ENCODE results near the gene CMAS. TPM values are rescaled to one million over a fixed set of nuclear protein-coding genes. Genes with fewer than 3 reads are reported as not detected.

Gene CMAS
- total and polyA plus RNA-seq, 2 experiments from 2014 or later, result 61.2 to 118 TPM

GRCh38 chr12:22100958-22101748 lies 55.1 kb downstream of the CMAS start:
- no peak for TF ChIP-seq ETS1 (IDR thresholded peaks at IDR 0.05)
- TF ChIP-seq EZH2phosphoT487 (IDR thresholded peaks at IDR 0.05; ENCODE audit: unreplicated experiment), result no peak
- TF ChIP-seq CREB1 (CRISPR knock-in tag; IDR thresholded peaks at IDR 0.05; ENCODE audit: low read depth), result no peak
- TF ChIP-seq ZNF114 (CRISPR knock-in tag; IDR thresholded peaks at IDR 0.05), result no peak
- no peak for TF ChIP-seq REST (IDR thresholded peaks at IDR 0.05; ENCODE audit: unreplicated experiment)
- TF ChIP-seq CTCF (conservative IDR thresholded peaks at IDR 0.05; ENCODE audit: low read depth in 2 of 2), result peak; percentile 73 to 88
- no peaks in the 10 kb centered on the region for H3K36me3 ChIP-seq (ENCODE audit: insufficient read depth)
- DNase-seq (ENCODE audit: low spot score), result peak; percentile 86
- no peak overlapping the region for H3K4me3 ChIP-seq
- ATAC-seq, result peak; percentile 97
- H2AFZ ChIP-seq, result peak overlapping the region; percentile 92
- H3K27me3 ChIP-seq (ENCODE audit: insufficient read depth), result no peaks in the 10 kb centered on the region
- Mint-ChIP-seq H3K4me1 (no peaks in the 10 kb centered on the region; the same call in 2 of the 3 replicates), H3K36me3 (ENCODE audit: low read depth) (no peaks in the 10 kb centered on the region), H3K27me3 (ENCODE audit: insufficient read depth, low read depth, poor library complexity) (peaks cover 7% of the 10 kb centered on the region), H3K4me3 (no peak overlapping the region; the same call in 2 of the 3 replicates), H3K9me3 (no peaks in the 10 kb centered on the region), H3K27ac (no peak overlapping the region)
- H3K79me2 ChIP-seq (replicated peaks; ENCODE audit: insufficient read depth), result no peaks in the 10 kb centered on the region
- no peaks in the 10 kb centered on the region for H3F3A ChIP-seq (replicated peaks; ENCODE audit: low read depth)
- no peaks in the 10 kb centered on the region for H3K9me2 ChIP-seq (ENCODE audit: insufficient read depth)
- H3K4me1 ChIP-seq (ENCODE audit: insufficient read depth), result no peaks in the 10 kb centered on the region
- H3K27ac ChIP-seq (ENCODE audit: low read depth), result no peak overlapping the region
- no peaks in the 10 kb centered on the region for H4K20me1 ChIP-seq (replicated peaks; ENCODE audit: insufficient read depth)
- H3K4me2 ChIP-seq, result no peak overlapping the region

- no peaks in the 10 kb centered on the region for H3K36me3 Mint-ChIP-seq (ENCODE audit: low read depth)
- peaks cover 7% of the 10 kb centered on the region for H3K27me3 Mint-ChIP-seq (ENCODE audit: insufficient read depth, low read depth, poor library complexity)
- DNase-seq (ENCODE audit: low spot score) (no peak), ATAC-seq (no peak)
- Histone ChIP-seq H3K27me3 (ENCODE audit: insufficient read depth) (no peaks in the 10 kb centered on the region), H3K36me3 (ENCODE audit: insufficient read depth) (no peaks in the 10 kb centered on the region), H3K4me3 (no peak overlapping the region), H3K9me2 (ENCODE audit: insufficient read depth) (no peaks in the 10 kb centered on the region), H3F3A (replicated peaks; ENCODE audit: low read depth) (no peaks in the 10 kb centered on the region), H3K4me1 (ENCODE audit: insufficient read depth) (no peaks in the 10 kb centered on the region), H2AFZ (peak overlapping the region; percentile 92), H4K20me1 (replicated peaks; ENCODE audit: insufficient read depth) (no peaks in the 10 kb centered on the region), H3K4me2 (no peak overlapping the region), H3K79me2 (replicated peaks; ENCODE audit: insufficient read depth) (no peaks in the 10 kb centered on the region), H3K27ac (ENCODE audit: low read depth) (no peak overlapping the region)
- no peak overlapping the region for H3K27ac Mint-ChIP-seq
- H3K4me1 Mint-ChIP-seq, result no peaks in the 10 kb centered on the region; the same call in 2 of the 3 replicates
- no peaks in the 10 kb centered on the region for H3K9me3 Mint-ChIP-seq
- TF ChIP-seq EZH2 (IDR thresholded peaks at IDR 0.05; ENCODE audit: low read depth, unreplicated experiment) (no peak), EZH2phosphoT487 (IDR thresholded peaks at IDR 0.05; ENCODE audit: unreplicated experiment) (no peak), NANOG (IDR thresholded peaks at IDR 0.05; ENCODE audit: borderline replicate concordance) (no peak), STAT1 (IDR thresholded peaks at IDR 0.05; ENCODE audit: unreplicated experiment) (no peak)
- H3K4me3 Mint-ChIP-seq, result no peak overlapping the region
Measured at GRCh38 chr12:22101749-22102243, 55.8 kb downstream of the CMAS start.

Data from GM23338 (cell line).